RPMI7951 (cell line): Measurements from ENCODE around the gene PARD3B. TPM values are rescaled to one million over a fixed set of nuclear protein-coding genes. Genes with fewer than 3 reads are reported as not detected.

Source experiments
- DNase-seq: peaks from one replicate; pipeline ENCODE4 v3.0.0-alpha.2; 2012; ENCODE audit warnings: low read depth
- total RNA-seq: library from RNA; depleted of rRNA; stranded (reverse); fragments of >200 nt; shearing (Covaris generic); gene quantifications from 2 replicates; pipeline ENCODE4 v1.2.3, GENCODE V29; 2014

Gene PARD3B
- total RNA-seq, 1 experiment from 2014 or later, result 0.96 TPM

GRCh38 chr2:204655101-204655500, 109.8 kb downstream of the PARD3B start:
- DNase-seq, result no peak

GRCh38 chr2:204655626-204656025, 110.4 kb downstream of the PARD3B start:
- DNase-seq, result no peak

GRCh38 chr2:204657024-204657423, 111.7 kb downstream of the PARD3B start:
- DNase-seq, result no peak

GRCh38 chr2:204662956-204663355, 117.7 kb downstream of the PARD3B start:
- DNase-seq, result no peak

- no peak for DNase-seq
Measured at GRCh38 chr2:204663816-204664425, 118.6 kb downstream of the PARD3B start.

- DNase-seq, result peak; percentile 57
Measured at GRCh38 chr2:204664708-204665121, 119.4 kb downstream of the PARD3B start.

- peak; percentile 82 for DNase-seq
Measured at GRCh38 chr2:204665207-204665606, 119.9 kb downstream of the PARD3B start.

- no peak for DNase-seq
Measured at GRCh38 chr2:204665771-204666170, 120.5 kb downstream of the PARD3B start.

GRCh38 chr2:204667990-204668389, 122.7 kb downstream of the PARD3B start:
- DNase-seq, result no peak

- no peak for DNase-seq
Measured at GRCh38 chr2:204669382-204669781, 124.1 kb downstream of the PARD3B start.

GRCh38 chr2:204670124-204670523, 124.8 kb downstream of the PARD3B start:
- no peak for DNase-seq

GRCh38 chr2:204670756-204671155, 125.5 kb downstream of the PARD3B start:
- DNase-seq, result no peak

GRCh38 chr2:204672772-204673171, 127.5 kb downstream of the PARD3B start:
- no peak for DNase-seq

GRCh38 chr2:204673877-204674276, 128.6 kb downstream of the PARD3B start:
- peak; percentile 38 for DNase-seq

GRCh38 chr2:204678031-204678430, 132.8 kb downstream of the PARD3B start:
- no peak for DNase-seq

- DNase-seq, result no peak
Measured at GRCh38 chr2:204680576-204680975, 135.3 kb downstream of the PARD3B start.

GRCh38 chr2:204681412-204681811, 136.1 kb downstream of the PARD3B start:
- no peak for DNase-seq

GRCh38 chr2:204683384-204683783, 138.1 kb downstream of the PARD3B start:
- no peak for DNase-seq

GRCh38 chr2:204686406-204686805, 141.1 kb downstream of the PARD3B start:
- DNase-seq, result peak; percentile 2

- no peak for DNase-seq
Measured at GRCh38 chr2:204687776-204688175, 142.5 kb downstream of the PARD3B start.

GRCh38 chr2:204691911-204692510, 146.7 kb downstream of the PARD3B start:
- DNase-seq, result peak; percentile 75

- no peak for DNase-seq
Measured at GRCh38 chr2:204692790-204693189, 147.5 kb downstream of the PARD3B start.

- DNase-seq, result no peak
Measured at GRCh38 chr2:204693262-204693661, 148.0 kb downstream of the PARD3B start.

- no peak for DNase-seq
Measured at GRCh38 chr2:204695506-204695905, 150.2 kb downstream of the PARD3B start.
